CD4-positive, alpha-beta T cell treated with Interleukin-6 for 4 hours (primary cell): ENCODE results near the gene MLKL.

ENCODE experiments used
- DNase-seq: peaks from one replicate; pipeline ENCODE4 v3.0.0-alpha.2; 2020; ENCODE audit warnings: mixed read lengths

MLKL gene

DNA sequence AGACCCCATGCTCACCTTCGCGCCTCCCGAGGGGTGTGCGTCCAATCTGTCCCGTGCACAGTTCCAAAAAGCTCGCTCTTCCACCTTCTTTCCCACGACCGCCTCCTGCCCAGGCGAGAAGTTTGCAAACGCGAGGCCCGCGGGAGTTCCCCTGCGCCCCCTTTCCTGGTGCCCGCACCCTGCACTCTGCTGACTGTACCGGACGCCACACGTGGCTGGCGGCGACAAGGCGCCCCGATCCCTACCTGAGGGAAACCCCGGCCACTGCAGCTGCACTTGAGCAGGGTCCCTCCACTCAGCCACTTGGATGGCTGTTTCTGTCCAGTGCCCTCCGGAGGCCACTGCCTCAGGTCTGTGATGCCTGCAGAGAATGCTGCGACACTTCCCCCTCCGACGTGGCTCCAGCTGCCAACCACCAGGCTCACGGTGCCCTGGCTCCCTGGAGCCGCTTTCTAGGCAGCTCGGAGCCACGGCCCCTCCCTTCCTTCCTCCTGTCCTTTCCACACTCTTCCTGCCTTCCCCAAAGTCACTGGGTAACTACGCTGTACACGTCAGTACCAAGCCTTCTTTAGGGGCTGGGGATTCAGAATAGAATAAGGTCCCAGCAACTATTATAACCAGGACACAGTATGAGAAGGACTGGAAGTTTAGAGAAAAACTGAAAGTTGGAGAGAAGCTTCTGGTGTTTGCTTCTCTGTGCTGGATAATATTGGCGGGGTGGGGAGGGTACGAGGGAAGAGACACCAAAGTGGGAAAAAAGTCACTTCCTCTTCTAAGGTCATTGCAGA, at the start of gene MLKL:
TSS of gene MLKL (minus strand) at position 425 of the 788 bp plus-strand sequence. CDS start 5,105 bp downstream, outside the sequence.
- DNase-seq, result peak; percentile 66

DNA sequence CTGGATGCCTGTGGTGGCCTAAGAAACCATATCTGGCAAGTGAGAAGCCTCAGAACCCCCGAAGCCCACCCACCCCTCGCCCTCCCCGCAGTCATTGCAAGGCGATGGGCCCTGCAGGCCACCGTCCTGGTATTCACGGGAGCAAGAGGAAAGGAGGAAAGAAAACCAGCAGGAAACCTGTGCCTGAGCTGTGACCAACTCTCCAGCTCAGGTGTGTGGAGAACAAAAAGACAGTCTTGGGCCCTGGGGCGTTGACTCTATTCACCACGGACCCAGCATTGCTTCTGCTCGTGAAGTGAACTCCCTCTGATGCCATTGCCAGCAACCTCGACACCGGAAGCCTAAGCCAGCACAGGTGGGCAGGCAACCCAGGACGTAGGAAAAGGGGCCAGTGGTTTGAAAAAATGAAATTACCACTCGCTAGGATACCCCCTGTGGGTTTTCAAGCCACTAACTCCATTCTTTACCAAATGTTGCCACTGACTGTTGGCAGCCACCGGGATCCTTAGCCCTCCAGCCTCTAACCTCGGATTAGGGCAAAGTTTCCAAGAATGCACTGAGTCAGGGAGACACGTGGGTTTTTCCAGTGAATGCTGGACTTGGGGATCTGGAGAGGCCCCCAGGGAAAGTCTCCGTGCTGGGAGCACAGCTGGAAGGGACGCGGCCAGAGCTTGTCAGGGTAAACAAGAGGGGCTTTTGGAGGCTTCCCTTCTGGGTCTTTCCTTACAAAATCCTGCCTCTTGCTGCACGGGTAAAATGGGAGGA, 48.8 kb upstream of the MLKL start:
- DNase-seq, result no peak

DNA sequence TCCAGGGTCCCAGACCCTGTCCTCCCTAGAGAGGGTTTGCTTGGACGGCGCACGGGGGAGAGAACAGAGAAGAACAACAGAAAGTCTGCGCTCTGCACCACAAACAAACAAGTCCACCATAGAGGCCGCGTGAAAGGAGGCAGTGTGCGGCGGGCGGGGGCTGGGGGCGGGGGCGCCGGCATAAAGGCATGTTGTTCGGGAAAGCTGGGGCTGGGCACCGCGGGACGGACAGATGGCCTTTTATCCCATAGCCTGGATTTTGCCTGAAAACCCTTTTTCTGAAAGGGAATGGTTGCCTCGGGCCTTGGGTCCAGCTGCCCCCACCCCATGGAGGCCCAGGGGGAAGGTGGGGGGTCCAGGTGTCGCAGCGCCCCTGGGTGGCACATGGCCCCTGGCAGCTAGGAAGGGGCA, 48.0 kb upstream of the MLKL start:
- DNase-seq, result no peak

DNA sequence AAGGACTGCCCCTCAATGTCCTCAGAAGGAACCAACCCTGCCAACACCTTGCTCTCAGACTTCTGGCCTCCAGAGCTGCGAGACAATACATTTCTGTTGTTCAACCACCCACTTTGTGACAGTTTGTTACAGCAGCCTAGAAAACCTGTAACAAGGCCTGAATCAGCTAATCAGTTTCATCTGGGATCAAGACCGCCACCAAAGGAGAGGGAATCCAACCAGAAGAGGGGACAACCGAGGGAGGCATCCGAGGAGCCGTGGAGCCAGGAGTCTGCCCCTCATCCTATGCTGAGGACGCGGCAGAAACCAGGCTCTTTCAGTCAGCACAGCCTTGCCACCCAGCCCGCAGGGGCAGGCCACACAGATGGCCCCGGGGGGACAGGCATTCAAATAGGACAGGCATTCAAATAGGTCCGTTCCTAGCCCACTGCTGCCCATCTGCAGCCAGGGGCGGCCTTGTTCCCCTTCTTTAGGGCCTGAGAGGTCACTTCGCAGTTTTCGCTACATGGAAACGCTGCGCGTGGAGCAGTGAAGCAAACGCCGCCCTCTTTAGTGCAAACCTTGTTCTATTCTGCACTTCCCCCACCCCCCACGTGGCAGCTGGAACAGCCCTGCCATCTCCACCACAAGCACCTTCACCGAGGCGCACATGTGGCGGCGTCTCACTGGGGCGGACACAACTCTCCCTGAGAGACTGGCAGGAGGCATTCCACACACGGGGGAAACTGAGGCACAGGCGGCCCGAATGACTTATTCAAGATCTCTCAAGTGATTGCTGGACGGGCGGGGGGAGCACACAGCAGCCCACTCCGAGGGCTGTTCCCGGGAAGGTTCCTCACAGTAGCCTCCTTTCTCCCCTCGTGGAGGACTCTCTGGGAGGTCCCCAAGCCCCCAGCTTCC, 47.3 kb upstream of the MLKL start:
- DNase-seq, result no peak

DNA sequence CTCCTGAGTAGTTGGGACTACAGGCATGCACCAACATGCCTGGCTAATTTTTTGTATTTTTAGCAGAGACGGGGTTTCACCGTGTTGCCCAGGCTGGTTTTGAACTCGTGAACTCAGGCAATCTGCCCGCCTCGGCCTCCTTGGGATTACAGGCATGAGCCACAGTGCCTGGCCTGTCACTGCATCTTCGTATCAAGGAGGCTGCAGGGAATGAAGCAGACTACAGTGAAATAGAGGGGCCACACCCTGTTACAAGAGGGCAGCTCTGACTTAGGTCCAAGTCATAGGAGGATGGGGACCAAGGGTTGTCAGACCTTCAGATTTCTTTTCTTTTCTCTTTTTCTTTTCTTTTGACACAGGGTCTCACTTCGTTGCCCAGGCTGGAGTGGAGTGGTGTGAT, 45.3 kb upstream of the MLKL start:
- no peak for DNase-seq

DNA sequence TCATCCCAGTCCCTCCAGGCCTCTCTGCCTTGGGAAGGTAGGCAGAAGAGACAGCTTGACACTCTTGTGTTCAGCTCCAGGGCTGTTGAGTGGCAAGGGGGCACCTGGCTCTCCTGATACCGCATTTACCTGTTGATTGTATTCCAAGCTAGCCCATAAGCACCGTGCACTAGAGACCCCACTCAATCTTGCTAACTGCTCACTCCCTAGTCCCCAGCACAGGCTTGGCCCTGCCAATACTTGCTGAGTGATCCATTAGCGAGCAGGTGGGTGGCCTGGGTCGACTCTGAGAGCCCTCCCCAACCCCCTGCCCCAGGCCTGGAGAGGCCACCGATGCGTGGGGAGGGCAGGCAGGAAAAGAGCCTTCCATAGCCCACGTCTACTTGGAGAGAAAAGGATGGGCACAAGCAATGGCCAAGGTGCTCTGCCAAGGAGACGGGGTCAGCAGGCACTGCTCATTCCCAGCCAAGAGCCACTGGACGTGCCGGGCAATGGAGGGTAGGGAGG, 44.5 kb upstream of the MLKL start:
- no peak for DNase-seq

DNA sequence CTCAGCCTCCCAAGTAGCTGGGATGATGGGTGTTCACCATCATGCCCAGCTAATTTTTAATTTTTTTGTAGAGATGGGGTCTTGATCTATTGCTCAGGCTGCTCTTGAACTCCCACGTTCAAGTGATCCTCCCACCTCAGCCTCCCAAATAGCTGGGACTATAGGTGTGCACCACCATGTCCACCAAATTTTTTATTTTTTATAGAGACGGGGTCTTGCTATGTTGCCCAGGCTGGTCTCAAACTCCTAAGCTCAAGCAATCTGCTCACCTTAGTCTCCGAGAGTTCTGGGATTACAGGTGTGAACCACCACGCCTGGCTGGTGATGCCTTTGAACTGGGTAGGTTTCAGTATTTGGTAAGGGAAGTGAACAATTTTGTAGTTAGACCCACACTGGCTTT, 43.9 kb upstream of the MLKL start:
- no peak for DNase-seq

DNA sequence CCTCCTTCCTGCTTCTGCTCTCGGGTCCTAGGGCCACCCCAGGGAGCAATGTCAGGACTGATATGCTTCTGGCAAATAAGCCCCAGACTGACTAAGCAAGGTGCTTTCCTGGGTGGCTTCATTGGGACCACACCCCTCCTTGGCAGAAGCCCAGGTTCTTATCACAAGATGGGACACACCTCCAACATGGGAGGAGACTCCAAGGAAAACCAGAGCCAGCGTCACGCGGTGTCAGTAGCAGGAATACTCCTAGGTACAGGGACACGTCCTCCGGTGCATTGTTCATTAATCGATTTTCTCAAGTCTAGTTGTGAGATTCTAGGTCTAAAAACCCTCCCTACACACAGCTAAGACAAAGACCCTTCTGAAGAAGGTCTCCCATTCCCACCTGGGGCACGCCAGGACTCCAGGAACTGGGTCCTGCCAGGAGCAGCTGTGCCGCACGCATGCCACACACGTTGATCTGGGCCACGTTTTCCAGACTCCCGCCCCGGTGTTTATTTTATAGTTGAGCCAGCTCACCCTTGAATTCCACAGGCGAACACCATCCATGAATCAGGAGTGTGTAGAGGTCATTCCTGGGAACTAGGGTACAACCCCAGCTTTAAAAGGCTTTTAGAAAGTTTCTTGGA, 43.1 kb upstream of the MLKL start:
- DNase-seq, result no peak

DNA sequence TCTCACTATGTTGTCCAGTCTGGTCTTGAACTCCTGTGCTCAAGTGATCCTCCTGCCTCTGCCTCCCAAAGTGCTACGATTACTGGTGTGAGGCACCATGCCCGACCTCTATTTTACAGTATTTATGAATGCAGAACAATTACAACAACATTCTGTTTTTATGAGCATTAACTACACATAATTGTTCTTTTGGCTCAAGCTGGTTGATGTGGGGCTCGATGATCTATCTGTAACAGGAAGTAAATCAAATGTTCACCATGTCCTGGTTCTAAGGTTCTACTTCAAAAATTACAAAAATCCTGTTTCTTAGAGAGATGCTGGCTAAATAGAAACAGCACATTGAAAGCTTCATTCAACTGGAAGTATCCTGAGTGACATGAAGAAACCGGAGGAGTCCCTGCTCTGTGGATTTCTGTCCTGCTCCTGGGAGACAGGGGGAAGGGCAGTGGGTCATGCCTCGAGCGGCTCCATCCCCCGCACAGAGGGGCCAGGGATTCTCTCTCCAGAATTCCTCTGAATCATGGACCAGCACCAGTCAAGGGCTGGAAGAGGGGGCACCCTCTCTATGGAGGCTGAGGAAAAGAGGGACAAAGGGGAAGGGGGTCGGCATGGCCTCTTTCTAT, 42.5 kb upstream of the MLKL start:
- DNase-seq, result no peak

DNA sequence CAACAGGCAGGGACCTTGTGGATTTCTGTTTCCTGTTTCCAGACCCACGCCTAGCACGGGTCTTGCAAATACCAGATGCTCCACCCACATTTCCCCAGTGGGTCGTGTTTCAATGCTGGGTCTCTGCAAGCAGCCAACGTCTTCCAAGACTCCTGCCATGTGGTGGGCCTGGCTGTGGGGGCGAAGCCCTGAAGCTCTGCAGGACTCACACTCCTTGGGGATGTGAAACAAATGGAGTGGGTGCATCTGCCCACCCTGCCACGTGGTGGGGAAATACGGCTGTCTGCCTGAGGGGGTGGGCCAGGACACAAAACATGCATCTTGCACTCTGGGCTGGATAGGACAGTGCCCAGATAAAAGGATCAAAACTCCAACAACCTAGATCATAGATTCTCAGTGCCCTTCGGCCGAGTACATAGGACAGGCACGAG, 41.4 kb upstream of the MLKL start:
- no peak for DNase-seq

DNA sequence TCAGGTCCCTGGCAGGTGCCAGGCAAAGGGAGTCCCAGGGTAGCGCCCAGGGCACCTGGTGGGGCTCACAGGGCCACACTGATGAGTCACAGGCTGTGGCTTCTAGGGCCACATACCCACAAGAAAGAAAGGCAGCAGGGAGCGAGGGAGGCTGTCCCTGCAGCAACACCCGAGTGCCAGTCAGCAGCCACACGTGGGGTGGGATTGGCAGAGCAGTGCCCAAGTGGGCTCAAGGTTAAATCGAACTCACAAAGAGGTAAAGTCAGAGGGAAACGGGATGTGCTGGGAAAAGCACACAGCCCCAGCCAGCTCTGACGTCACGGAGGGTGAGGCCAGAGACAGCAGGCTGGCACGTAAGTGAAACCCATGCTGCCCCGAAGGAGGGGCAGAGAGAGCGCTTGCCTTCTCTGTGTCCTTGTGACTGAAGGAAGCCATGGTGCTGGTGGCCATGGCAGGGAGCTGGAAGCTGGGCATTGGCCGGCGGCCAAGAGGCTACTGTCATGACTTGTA, 40.2 kb upstream of the MLKL start:
- DNase-seq, result no peak

DNA sequence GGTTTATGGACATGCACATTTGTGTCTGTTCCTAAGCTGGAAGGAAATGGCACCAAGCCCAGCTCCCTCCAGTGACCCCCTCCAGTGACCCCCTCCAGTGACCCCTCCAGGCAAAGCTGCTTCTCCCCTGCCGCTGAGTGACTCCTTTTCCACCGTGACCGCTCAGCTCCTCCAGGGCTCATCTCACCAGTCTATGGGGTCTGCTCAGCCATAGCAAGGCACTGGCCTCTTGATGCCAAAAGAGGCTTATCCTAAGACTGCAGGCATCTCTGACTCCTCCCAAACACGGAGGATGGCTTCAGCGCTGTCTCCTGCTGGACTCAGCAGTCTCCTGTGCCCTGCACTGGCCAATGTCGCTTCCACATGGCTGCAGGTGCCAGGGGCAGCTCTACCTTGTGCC, 38.6 kb upstream of the MLKL start:
- no peak for DNase-seq

DNA sequence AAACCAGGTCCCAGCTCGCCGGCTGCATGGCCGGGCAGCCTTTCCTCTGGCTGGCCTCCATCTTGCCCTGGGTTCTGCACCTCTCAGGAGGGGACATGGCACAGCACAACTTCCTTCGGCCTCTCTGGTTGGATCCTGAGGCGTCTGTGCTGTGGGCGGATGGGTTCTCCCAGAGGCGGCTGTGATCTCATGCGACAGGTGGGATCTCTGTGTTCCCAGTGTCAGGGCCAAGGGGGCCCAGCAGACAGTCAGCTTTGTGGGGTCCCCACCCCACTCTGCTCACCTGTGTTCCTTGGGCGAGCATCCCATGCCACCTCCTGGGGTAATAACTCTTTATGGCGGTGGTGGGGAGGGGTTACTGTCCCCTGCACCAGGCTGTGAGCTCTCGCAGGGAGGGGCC, 38.2 kb upstream of the MLKL start:
- no peak for DNase-seq

DNA sequence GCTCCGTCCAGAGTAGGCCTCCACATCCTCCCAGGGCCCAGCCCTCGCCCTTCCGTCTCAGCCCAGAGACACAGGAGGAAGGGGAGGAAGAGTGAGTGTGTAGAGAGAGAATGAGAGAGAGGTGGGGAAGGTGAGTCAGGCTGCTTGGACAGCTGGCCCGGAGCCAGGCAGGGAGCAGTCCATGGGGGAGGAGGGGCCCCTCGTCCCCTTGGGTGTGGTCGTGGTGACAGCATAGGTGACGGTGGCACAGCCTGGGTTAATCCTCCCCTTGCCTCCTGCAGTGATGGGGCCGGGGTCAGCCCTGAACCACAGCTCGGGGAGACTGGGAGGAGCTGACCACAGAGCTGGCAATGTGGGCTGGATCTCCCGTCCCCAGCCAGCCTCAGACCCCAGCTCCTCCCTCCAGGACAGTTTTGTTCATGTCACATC, 37.5 kb upstream of the MLKL start:
- DNase-seq, result no peak

DNA sequence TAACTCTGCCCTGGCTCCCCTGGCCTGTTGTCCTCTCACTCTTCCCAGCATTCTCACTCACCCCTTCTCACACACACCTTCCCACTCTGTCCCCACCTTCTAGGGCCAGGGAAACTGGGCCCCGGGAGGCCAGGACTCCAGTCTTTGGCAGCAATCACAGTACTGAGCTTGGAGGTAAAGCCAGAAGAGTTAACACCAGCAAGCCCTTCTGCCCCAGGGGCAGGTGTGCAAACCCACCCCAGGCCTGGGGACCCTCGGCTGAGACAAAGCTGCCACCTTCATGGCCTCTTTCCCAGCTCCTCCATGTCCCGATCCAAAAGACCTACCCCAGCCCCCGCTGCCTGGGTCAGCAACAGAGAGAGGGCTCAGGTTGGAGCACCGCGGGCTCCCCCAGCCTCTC, 36.9 kb upstream of the MLKL start:
- DNase-seq, result no peak

DNA sequence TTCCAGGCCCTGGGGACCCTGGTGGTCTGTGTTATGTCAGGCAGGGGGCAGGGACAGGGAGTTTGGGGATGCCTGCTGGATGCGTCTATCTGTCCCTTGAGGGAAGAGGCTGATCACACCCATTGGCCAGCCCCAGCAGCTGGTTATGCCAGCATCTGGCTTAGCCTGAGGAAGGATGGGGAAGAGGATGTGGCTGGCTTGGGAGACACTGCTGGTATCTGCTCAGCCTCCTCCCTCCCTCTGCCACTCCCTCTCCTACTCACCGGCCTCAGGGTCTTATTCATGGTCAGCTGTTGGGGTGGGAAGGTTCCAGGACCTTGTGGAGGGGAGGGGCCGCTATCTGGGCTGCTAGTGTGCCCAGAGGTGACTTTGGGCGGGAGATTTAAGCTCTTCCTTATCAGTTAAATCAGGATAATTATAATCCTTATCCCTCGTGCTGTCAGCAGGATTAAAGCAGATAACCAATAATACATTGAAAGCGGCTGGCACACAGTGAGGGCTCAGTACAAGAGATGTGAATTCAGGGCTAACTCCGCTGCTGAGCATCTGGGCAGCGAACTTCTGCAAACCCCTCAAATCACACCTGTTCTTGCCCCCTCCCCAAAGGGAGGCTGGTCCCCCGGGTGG, 36.0 kb upstream of the MLKL start:
- no peak for DNase-seq

DNA sequence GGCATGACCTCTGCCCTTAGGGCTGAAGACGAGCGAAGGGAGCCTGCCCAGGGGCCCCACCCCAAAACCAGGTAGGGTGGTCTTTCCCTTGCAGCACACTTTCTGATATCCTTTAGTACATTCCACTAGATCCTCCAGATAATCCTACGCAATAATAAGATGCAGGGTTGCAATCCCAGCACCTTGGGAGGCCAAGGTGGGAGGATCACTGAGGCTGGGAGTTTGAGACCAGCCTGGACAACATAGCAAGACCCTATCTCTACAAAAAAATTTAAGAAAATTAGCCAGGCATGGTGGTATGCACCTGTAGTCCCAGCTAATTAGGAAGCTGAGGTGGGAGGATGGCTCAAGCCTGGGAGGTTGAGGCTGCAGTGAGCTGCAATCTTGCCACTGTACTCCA, 34.9 kb upstream of the MLKL start:
- no peak for DNase-seq

DNA sequence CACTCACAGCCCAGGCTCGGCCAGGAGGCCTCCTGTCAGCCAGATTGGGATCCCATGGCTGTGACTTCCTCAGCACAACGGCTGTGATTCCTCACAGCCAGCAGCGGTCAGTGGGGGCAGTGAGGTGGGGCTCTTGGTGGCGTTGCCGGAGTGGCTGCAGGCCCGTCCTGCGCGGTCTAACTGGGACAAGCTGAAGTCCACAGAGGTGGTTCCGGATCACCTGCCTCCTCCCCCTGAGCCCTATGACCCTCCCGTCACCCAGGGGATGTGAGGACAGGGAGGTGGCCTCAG, 34.4 kb upstream of the MLKL start:
- DNase-seq, result no peak

DNA sequence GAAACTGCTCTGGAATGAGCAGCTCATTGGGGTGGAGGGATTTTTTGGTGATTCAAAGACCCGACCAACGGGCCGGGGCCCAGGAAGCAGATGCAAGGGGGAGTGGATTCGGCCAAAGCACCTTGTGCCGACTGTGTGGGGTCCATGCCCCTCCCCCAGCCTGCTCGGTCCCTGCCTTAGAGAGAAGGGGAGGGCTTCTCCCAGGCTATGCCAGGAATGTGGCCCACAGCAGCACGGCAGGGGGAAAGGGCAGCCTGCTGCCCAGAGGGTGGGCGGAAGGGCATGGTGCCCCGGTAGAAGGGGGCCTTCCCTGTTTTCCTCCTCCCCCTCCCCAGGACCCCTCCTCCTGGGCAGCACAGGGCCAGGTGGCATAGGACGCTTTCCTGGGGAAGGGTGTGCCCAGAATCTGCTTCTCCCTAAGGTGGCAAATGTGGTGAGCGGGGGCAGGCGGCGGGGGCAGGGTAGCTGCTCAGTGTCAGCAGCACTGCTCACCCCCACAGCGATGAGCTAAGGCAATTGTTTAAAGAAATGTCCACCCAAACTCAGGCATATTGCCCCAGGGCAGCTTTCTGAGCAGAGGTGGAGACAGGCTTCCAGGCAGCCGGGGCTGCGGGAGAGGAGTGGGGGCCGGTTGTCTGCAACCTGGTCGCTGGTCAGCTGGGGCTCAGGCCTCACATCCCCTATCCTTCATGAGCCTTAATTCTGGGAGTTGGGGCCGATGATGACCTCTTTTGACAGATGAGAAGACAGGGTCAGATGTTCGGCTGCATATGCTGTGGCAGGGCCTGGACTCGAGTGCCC, 33.9 kb upstream of the MLKL start:
- no peak for DNase-seq

DNA sequence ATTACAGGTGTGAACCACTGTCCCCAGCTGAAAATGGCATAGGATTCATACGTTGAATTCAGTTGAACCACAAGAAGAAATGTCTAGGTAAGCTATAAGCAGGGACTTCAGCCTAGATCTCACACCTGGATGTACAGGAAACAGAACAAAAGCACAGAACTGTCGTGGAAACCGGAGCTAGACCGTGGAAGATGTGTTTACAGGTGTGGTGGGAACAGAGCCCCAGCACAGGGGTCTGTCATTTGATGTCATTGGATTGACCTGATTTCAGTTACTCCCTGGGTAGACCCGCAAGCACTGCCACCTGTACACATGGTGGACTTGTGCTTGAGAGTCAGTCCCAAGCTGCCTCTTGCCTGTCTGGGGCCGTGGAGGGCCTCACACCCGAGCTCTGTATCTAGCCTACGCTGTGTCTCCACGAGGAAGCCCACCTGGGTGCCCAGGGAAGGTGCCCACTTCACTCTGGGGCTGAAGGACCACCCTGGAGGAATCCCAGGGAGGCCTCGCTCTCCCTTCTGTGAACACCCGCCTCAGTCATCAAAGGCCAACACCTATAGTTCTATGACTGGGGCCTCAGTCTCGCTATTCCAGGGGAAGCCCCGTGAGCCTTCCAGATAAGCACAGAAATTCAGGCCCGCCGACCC, 32.2 kb upstream of the MLKL start:
- no peak for DNase-seq
